ENCODE measurements around the gene ATG2A. TPM values are rescaled to one million over a fixed set of nuclear protein-coding genes. Genes with fewer than 3 reads are reported as not detected.

Gene ATG2A
- total and polyA plus RNA-seq, 9 of the 15 experiments (the other 6 are each of a cell fraction or from before 2014, with no cell fraction given): 0.25 to 45.9 (median 5.2) TPM

GRCh38 chr11:64923944-64924909, 7.2 kb upstream of the ATG2A start, which contains the start of gene PPP2R5B (continued):
- no peak for TF ChIP-seq ZNF407 (IDR thresholded peaks at IDR 0.05; ENCODE audit: low read depth)
- TF ChIP-seq ZNF561 (CRISPR knock-in tag; conservative IDR thresholded peaks at IDR 0.05): no peak
- no peak for TF ChIP-seq ZNF436 (CRISPR knock-in tag; IDR thresholded peaks at IDR 0.05)
- no peak for TF ChIP-seq SMARCB1 (IDR thresholded peaks at IDR 0.05; ENCODE audit: insufficient read length, low read depth)
- peak; percentile 67 for TF ChIP-seq SP1 (CRISPR knock-in tag; IDR thresholded peaks at IDR 0.05)
- TF ChIP-seq THAP7 (CRISPR knock-in tag; IDR thresholded peaks at IDR 0.05): no peak
- no peak for TF ChIP-seq SRSF1 (IDR thresholded peaks at IDR 0.05; ENCODE audit: low read depth, low read length)
- no peak for TF ChIP-seq TCF7 (IDR thresholded peaks at IDR 0.05; ENCODE audit: borderline replicate concordance)
- TF ChIP-seq MAFK (IDR thresholded peaks at IDR 0.05; ENCODE audit: low read length): peak; percentile 50
- TF ChIP-seq ZNF384 (IDR thresholded peaks at IDR 0.05; ENCODE audit: low read depth, low read length): no peak
- TF ChIP-seq MITF (IDR thresholded peaks at IDR 0.05): no peak
- no peak for TF ChIP-seq BRF1 (IDR thresholded peaks at IDR 0.05; ENCODE audit: borderline replicate concordance, extremely low read depth, insufficient read length)
- TF ChIP-seq MAZ (CRISPR knock-in tag; conservative IDR thresholded peaks at IDR 0.05 in 1 of 2, IDR thresholded peaks at IDR 0.05 in 1 of 2): peak; percentile 93 to 97

All from K562 (cell line).